SK-N-SH treated with all-trans-retinoic acid at 6 μM for 48 hours (cell line): ENCODE data around the gene GALM.

ENCODE experiments used
- BACH2 ChIP-seq: fragments of 250-450 bp; sonication (Bioruptor Pico); IDR thresholded peaks from 2 replicates; pipeline ENCODE4 v1.9.0; 2021; ENCODE audit warnings: mild to moderate bottlenecking, borderline replicate concordance
- CREB5 ChIP-seq: fragments of 250-450 bp; sonication (Bioruptor Pico); IDR thresholded peaks from 2 replicates; pipeline ENCODE4 v1.5.1; 2020; ENCODE audit warnings: low read depth, mild to moderate bottlenecking, moderate library complexity
- CSDC2 ChIP-seq: fragments of 250-450 bp; sonication (Bioruptor Pico); IDR thresholded peaks from 2 replicates; pipeline ENCODE4 v1.5.0; 2020; ENCODE audit warnings: mild to moderate bottlenecking, moderate library complexity
- CSRNP3 ChIP-seq: fragments of 250-450 bp; sonication (Bioruptor Pico); IDR thresholded peaks from 2 replicates; pipeline ENCODE4 v1.5.1; 2021; ENCODE audit warnings: mild to moderate bottlenecking, moderate library complexity
- GLIS3 ChIP-seq: fragments of 250-450 bp; sonication (Bioruptor Pico); IDR thresholded peaks from 2 replicates; pipeline ENCODE4 v1.5.0; 2020; ENCODE audit warnings: mild to moderate bottlenecking, moderate library complexity
- RARB ChIP-seq: fragments of 250-450 bp; sonication (Bioruptor Pico); IDR thresholded peaks from 2 replicates; pipeline ENCODE4 v1.8.0; 2021; ENCODE audit warnings: mild to moderate bottlenecking, moderate library complexity
- ZC3H10 ChIP-seq: fragments of 250-450 bp; sonication (Bioruptor Pico); IDR thresholded peaks from 2 replicates; pipeline ENCODE4 v1.5.1; 2021; ENCODE audit warnings: mild to moderate bottlenecking, moderate library complexity
- ZFP3 ChIP-seq: fragments of 250-450 bp; sonication (Bioruptor Pico); IDR thresholded peaks from 2 replicates; pipeline ENCODE4 v1.5.0; 2020; ENCODE audit warnings: mild to moderate bottlenecking, moderate library complexity
- ZNF8 ChIP-seq: fragments of 450-650 bp; formaldehyde crosslinking; IDR thresholded peaks from 2 replicates; pipeline ENCODE4 v1.5.0; 2020; ENCODE audit warnings: mild to moderate bottlenecking, moderate library complexity
- TF ChIP-seq, protein P1 (sequence below): fragments of 250-450 bp; sonication (Bioruptor Pico); IDR thresholded peaks from 2 replicates; pipeline ENCODE4 v1.8.0; 2020; ENCODE audit warnings: mild to moderate bottlenecking, moderate library complexity, borderline replicate concordance

DNA sequence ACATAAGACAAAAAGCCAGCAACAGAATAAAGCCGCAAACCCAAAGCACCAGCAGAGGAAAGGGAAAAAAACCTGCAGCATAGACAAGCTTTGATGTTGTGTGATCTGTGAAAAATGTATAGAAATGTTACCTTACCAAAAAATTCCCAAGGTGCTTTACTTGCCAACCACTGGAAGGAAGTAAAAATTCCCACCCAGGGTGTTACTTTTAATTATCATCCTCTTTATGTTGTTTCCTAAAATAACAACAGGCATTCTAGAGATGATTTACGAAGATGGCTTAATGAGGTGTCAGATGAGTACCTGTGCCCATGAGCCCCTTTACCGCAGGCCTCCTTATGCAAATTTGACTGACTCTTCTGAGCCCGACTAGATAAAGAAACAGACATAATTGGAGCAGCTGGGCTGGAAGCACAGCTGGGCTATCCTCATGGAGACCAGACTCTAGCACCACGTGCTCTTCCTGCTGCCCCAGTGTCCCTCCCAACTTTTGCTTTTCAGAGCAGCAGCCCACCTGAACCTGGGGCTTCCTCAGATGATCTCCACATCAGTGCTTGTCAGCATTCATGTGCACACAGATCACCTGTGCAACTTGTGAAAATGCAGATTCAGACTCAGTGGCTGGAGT lies 43.8 kb downstream of the GALM start:
- TF ChIP-seq GLIS3 (CRISPR knock-in tag) (no peak), CSRNP3 (CRISPR knock-in tag) (no peak), CSDC2 (CRISPR knock-in tag) (no peak), ZC3H10 (CRISPR knock-in tag) (no peak), RARB (no peak), CREB5 (CRISPR knock-in tag) (no peak), BACH2 (CRISPR knock-in tag) (no peak), ZFP3 (no peak), ZNF8 (CRISPR knock-in tag) (no peak)
- TF ChIP-seq, protein P1, sequence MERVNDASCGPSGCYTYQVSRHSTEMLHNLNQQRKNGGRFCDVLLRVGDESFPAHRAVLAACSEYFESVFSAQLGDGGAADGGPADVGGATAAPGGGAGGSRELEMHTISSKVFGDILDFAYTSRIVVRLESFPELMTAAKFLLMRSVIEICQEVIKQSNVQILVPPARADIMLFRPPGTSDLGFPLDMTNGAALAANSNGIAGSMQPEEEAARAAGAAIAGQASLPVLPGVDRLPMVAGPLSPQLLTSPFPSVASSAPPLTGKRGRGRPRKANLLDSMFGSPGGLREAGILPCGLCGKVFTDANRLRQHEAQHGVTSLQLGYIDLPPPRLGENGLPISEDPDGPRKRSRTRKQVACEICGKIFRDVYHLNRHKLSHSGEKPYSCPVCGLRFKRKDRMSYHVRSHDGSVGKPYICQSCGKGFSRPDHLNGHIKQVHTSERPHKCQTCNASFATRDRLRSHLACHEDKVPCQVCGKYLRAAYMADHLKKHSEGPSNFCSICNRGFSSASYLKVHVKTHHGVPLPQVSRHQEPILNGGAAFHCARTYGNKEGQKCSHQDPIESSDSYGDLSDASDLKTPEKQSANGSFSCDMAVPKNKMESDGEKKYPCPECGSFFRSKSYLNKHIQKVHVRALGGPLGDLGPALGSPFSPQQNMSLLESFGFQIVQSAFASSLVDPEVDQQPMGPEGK = no peak
